Heart right ventricle (tissue), 16 donors: Measurements from ENCODE around the gene ATP7B. TPM values are rescaled to one million over a fixed set of nuclear protein-coding genes. Genes with fewer than 3 reads are reported as not detected.

Experiments
- ATAC-seq, 8 donors: fragments of 200-7000 bp; cut with Tn5 transposase; one replicate each; pipeline ENCODE4 v1.9.1; 2020; ENCODE audit warnings: mild to moderate bottlenecking in 8 of 8, moderate library complexity in 8 of 8, moderate number of reproducible peaks in 1 of 8
- DNase-seq, 2 donors: peaks; one replicate each; pipeline ENCODE4 v3.0.0-alpha.2; 2020
- H3K27ac ChIP-seq, 10 donors: fragments of 200-600 bp; sonication (generic) in 2 of 10; one replicate each; pipeline versions ENCODE4 v1.5.0 to v1.8.0; 2020 to 2022; ENCODE audit warnings: mild to moderate bottlenecking in 3 of 10
- H3K27me3 ChIP-seq, 7 donors: fragments of 200-600 bp; one replicate each; pipeline ENCODE4 v1.8.0; 2021 to 2022; ENCODE audit warnings: mild to moderate bottlenecking in 2 of 7
- H3K36me3 ChIP-seq, 9 donors: fragments of 200-600 bp; sonication (generic) in 1 of 9; one replicate each; pipeline versions ENCODE4 v1.5.0 to v1.8.0; 2020 to 2022; ENCODE audit warnings: mild to moderate bottlenecking in 2 of 9
- H3K4me1 ChIP-seq, 9 donors: fragments of 200-600 bp; sonication (generic) in 1 of 9; one replicate each; pipeline versions ENCODE4 v1.5.0 to v1.8.0; 2020 to 2022; ENCODE audit warnings: mild to moderate bottlenecking in 4 of 9
- H3K4me3 ChIP-seq, 10 donors: fragments of 200-600 bp; sonication (generic) in 2 of 10; one replicate each; pipeline versions ENCODE4 v1.5.0 to v1.8.0; 2020 to 2022; ENCODE audit warnings: mild to moderate bottlenecking in 7 of 10, moderate library complexity in 2 of 10
- H3K9me3 ChIP-seq, 11 donors: fragments of 200-600 bp in 10 of 11; sonication (generic) in 2 of 11; one replicate each; pipeline versions ENCODE4 v1.5.0 to v1.8.0; 2013 to 2022; ENCODE audit warnings: mild to moderate bottlenecking in 2 of 11, control low read depth in 1 of 11, moderate library complexity in 1 of 11
- CTCF ChIP-seq, 9 donors: fragments of 200-600 bp; sonication (generic) in 2 of 9; IDR thresholded peaks; one replicate each; pipeline versions ENCODE4 v1.5.0 to v1.8.0; 2021 to 2022; ENCODE audit warnings: antibody characterized with exemption in 9 of 9, mild to moderate bottlenecking in 5 of 9, moderate library complexity in 1 of 9
- whole genome bisulfite sequencing, 2 donors: extraction: QIAGEN DNeasy Blood & Tissue Kit; methylation state at CpG; one replicate each; pipeline ENCODE4 v1.1.7; 2013; ENCODE audit warnings: inconsistent platforms in 1 of 2; 5-methylcytosine and 5-hydroxymethylcytosine counted together
- intact Hi-C, 10 donors: fragments of 100-400 bp; cut with DNase I; formaldehyde crosslinking; loops; one replicate each; pipeline versions ENCODE4 v1.11.1 to v1.14.2; 2022
- polyA plus RNA-seq, 2 donors: library from polyadenylated mRNA; stranded (reverse); fragments of 200-250 nt; gene quantifications; one replicate each; pipeline ENCODE4 v1.2.3, GENCODE V29; 2013
- total RNA-seq, 10 donors: library from RNA; stranded (reverse); fragmentation: NEBNext Ultra II Directional in 3 of 10; extraction: Animal tissue kit (Norgen Biotek cat#: 25700) in 3 of 10; gene quantifications; one replicate each; pipeline versions ENCODE4 v1.2.1 to v1.2.4, GENCODE V29; 2021 to 2023
- donor health status: Arrhythmogenic right ventricular cardiomyopathy.
- donor health status: ischemic (EF 13 %, LVEDD 7.1; RV severe dilation, severe dysfunction).
- donor health status: healthy with polysubstance abuse.
- donor health status: DM: no; HTN: yes; CAD: no.
- donor health status: DM: no; HTN: no; CAD: no.
- donor health status: ischemic (EF 25% LVEDD 6.9; RV normal size, moderate dysfunction).
- donor health status: ischemic (EF 25% LVEDD 5.7; RV mildly dilated, moderate dysfunction).
- donor health status: healthy.
- donor health status: DM: yes; HTN: yes; CAD: no.
- donor health status: Ischemic cardiomyopathy.
- donor health status: ischemic (EF 35%, LVEDD 5.7; RV mildly dilated, moderate dysfunction).
- donor health status: nonischemic (EF 11% LVEDD 7.7; RV severe dilation, severe dysfunction).
- donor health status: DM: yes; HTN: yes; CAD: no.
- donor health status: PGD.
- donor health status: ischemic (EF 29% LVEDD 5.4; RV normal size, mild dysfunction).
- donor health status: nonischemic (EF 23%, LVEDD 6.1; RV moderate dilation, normal function).

The ATP7B gene
- total and polyA plus RNA-seq, 12 donors: 2.0 to 9.3 (median 5.6) TPM

DNA sequence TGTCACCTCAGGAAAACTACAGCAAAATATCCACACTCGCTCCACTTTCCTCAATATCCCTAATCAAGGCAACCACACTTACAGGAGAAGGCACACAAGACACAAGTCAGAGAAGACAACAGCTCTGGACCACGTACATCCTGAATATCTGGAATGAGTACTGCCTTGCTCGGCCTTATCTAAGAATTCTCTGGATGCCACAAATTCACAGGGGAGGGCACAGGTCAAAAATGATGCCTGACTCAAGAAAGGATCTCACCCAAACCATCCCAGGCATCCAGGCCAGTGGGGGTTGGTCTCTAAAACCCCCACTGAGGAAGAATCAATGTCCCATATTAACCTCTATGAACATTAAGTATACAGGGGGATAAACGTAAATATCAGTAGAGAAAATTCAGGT, 29.9 kb downstream of the ATP7B start:
- Histone ChIP-seq H3K9me3 (peaks cover 0 to 16% (median 0%) of the 10 kb centered on the region in 11 donors), H3K4me3 (peak overlapping the region in 1 of 10 donors; percentile 7), H3K27ac (peak overlapping the region in 3 of 10 donors; percentile 12 to 50 (median 24)), H3K27me3 (no peaks in the 10 kb centered on the region), H3K36me3 (no peaks in the 10 kb centered on the region), H3K4me1 (peaks cover 0 to 24% (median 0%) of the 10 kb centered on the region in 9 donors)
- ATAC-seq (peak in 3 of 8 donors; percentile 25 to 43 (median 38)), DNase-seq (no peak)
- intact Hi-C loops: no loop called here
- no peak for TF ChIP-seq CTCF (IDR thresholded peaks at IDR 0.05)
- 55 to 67% methylated on average over 4 of the region's 4 CpGs for WGBS, 2 donors

GRCh38 chr13:51980908-51981307, 30.3 kb downstream of the ATP7B start:
- 62 to 77% methylated on average over 4 of the region's 4 CpGs for WGBS, 2 donors
- Histone ChIP-seq H3K4me3 (peak overlapping the region in 1 of 10 donors; percentile 7), H3K27me3 (no peaks in the 10 kb centered on the region), H3K9me3 (peaks cover 0 to 16% (median 0%) of the 10 kb centered on the region in 11 donors), H3K27ac (peak overlapping the region in 3 of 10 donors; percentile 12 to 50 (median 24)), H3K4me1 (peaks cover 0 to 24% (median 0%) of the 10 kb centered on the region in 9 donors), H3K36me3 (no peaks in the 10 kb centered on the region)
- no peak for ATAC-seq
- intact Hi-C loops: no loop called here
- DNase-seq: no peak
- TF ChIP-seq CTCF (IDR thresholded peaks at IDR 0.05): no peak

DNA sequence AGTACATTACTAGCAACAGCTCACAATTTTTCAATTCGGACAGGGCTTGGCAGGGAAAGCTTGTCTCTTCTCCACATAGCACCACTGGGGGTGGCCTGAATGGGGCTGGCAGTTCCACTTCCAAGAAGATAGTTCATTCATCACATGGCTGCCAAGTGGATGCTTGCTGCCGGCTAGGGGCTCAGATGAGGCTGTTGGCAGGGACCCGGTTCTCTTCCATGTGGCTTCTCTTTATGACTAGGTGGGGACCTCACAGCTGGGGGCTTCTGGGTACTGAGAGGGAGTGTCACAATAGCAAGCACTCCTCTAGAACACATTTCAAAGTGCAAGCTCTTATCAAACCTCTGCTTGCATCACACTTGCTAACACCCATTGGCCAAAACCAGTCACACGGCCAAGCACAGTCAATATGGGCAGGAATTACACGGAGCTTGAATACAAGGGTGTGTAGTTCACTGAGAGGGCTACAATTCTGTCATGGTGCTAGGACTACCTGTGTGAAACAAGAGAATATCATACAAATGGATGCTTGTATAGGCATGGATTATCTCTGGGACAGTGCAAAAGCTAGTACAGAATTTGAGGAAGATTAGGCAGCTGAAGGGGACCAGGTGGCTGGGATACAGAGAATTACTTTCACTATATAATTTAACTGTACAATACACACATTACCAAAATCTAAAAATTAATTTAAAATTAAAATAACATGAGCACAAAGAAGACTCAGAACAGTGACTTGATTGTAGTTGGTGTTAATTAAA, 32.3 kb downstream of the ATP7B start:
- DNase-seq: no peak
- H3K27ac ChIP-seq: peak overlapping the region in 2 of 10 donors; percentile 2 to 13
- peak in 7 of 8 donors; percentile 49 to 84 (median 65) for ATAC-seq

DNA sequence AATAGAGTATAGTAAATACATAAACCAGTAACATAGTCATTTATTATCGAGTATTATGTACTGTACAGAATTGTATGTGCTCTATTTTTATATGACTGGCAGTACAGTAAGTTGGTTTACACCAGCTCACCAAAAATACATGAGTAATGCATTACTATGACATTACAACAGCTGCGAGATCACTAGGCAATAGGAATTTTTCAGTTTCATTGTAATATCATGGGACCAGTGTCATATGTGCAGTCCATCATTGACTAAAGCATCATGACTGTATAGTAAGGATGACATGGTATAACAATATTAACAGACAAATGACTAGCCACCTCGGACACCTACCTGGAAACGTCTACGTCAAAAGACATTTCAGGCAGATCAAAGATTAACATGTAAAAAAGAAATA, 33.6 kb downstream of the ATP7B start:
- H3K36me3 ChIP-seq: peaks cover 0 to 13% (median 0%) of the 10 kb centered on the region in 9 donors
- no peak for TF ChIP-seq CTCF (IDR thresholded peaks at IDR 0.05)
- no peak overlapping the region for H3K4me3 ChIP-seq
- H3K9me3 ChIP-seq: no peaks in the 10 kb centered on the region
- intact Hi-C loops: no loop called here
- peaks cover 0 to 24% (median 0%) of the 10 kb centered on the region in 9 donors for H3K4me1 ChIP-seq
- no peaks in the 10 kb centered on the region for H3K27me3 ChIP-seq
- 94 to 95% methylated on average over 5 of the region's 5 CpGs for WGBS, 2 donors
- DNase-seq: no peak
- H3K27ac ChIP-seq: no peak overlapping the region
- ATAC-seq: no peak

More for the DNA sequence above, 32.3 kb downstream of the ATP7B start:
- H3K36me3 ChIP-seq: peaks cover 0 to 10% (median 0%) of the 10 kb centered on the region in 9 donors
- WGBS, 2 donors: 61 to 67% methylated on average over 5 of the region's 5 CpGs
- H3K4me3 ChIP-seq: no peak overlapping the region
- intact Hi-C loops: no loop called here
- H3K9me3 ChIP-seq: peaks cover 0 to under 1% (median 0%) of the 10 kb centered on the region in 11 donors
- H3K27me3 ChIP-seq: no peaks in the 10 kb centered on the region
- no peak for TF ChIP-seq CTCF (IDR thresholded peaks at IDR 0.05)
- H3K4me1 ChIP-seq: peaks cover 0 to 24% (median 0%) of the 10 kb centered on the region in 9 donors
